MM.1S (cell line): ENCODE measurements around the gene APPL1.

ENCODE experiments used
- DNase-seq: peaks from one replicate; pipeline ENCODE4 v3.0.0-alpha.2; 2015
- H2AFZ ChIP-seq: fragments of 300-600 bp; sonication (generic); 2 replicates; pipeline ENCODE4 v1.6.0; 2016; ENCODE audit warnings: antibody characterized with exemption, low read length
- H3F3A ChIP-seq: fragments of 300-600 bp; sonication (generic); 2 replicates; pipeline ENCODE4 v1.6.1; 2016; ENCODE audit warnings: mild to moderate bottlenecking, antibody characterized with exemption, low read length, moderate library complexity, mixed read lengths; ENCODE audit not compliant: insufficient read depth
- H3K27ac ChIP-seq: fragments of 300-600 bp; sonication (generic); 2 replicates; pipeline ENCODE4 v1.5.1; 2016; ENCODE audit warnings: mild to moderate bottlenecking, low read length
- H3K27me3 ChIP-seq: fragments of 300-600 bp; sonication (generic); replicated peaks from 2 replicates; pipeline ENCODE4 v1.6.0; 2016; ENCODE audit warnings: low read length; ENCODE audit not compliant: insufficient read depth
- H3K36me3 ChIP-seq: fragments of 300-600 bp; sonication (generic); replicated peaks from 2 replicates; pipeline ENCODE4 v1.6.1; 2016; ENCODE audit warnings: mild to moderate bottlenecking, low read length, mixed read lengths; ENCODE audit not compliant: insufficient read depth
- H3K4me1 ChIP-seq: fragments of 300-600 bp; sonication (generic); 2 replicates; pipeline ENCODE4 v1.6.1; 2016; ENCODE audit warnings: low read length, mixed read lengths
- H3K4me2 ChIP-seq: fragments of 300-600 bp; sonication (generic); 2 replicates; pipeline ENCODE4 v1.6.0; 2016; ENCODE audit warnings: low read depth, low read length
- H3K4me3 ChIP-seq: fragments of 300-600 bp; sonication (generic); 2 replicates; pipeline ENCODE4 v1.5.1; 2016; ENCODE audit warnings: low read length, mixed read lengths
- H3K79me2 ChIP-seq: fragments of 300-600 bp; sonication (generic); 2 replicates; pipeline ENCODE4 v1.6.1; 2016; ENCODE audit warnings: mixed run types, low read length, mixed read lengths
- H3K9ac ChIP-seq: fragments of 300-600 bp; sonication (generic); 2 replicates; pipeline ENCODE4 v1.6.1; 2016; ENCODE audit warnings: low read length, mixed read lengths
- H3K9me2 ChIP-seq: fragments of 300-600 bp; sonication (generic); replicated peaks from 2 replicates; pipeline ENCODE4 v1.6.1; 2016; ENCODE audit warnings: mild to moderate bottlenecking, low read length, mixed read lengths; ENCODE audit not compliant: insufficient read depth
- H3K9me3 ChIP-seq: fragments of 300-600 bp; sonication (generic); replicated peaks from 2 replicates; pipeline ENCODE4 v1.6.1; 2016; ENCODE audit warnings: mild to moderate bottlenecking, low read length, mixed read lengths; ENCODE audit not compliant: insufficient read depth
- H4K20me1 ChIP-seq: fragments of 300-600 bp; sonication (generic); 2 replicates; pipeline ENCODE4 v1.6.1; 2016; ENCODE audit warnings: mild to moderate bottlenecking, low read length, moderate library complexity, mixed read lengths; ENCODE audit not compliant: insufficient read depth
- CTCF ChIP-seq: fragments of 300-600 bp; sonication (generic); IDR thresholded peaks from 2 replicates; pipeline ENCODE4 v1.5.1; 2016; ENCODE audit warnings: antibody characterized with exemption, low read length, mixed read lengths
- EZH2 ChIP-seq: fragments of 300-600 bp; sonication (generic); optimal IDR thresholded peaks from 2 replicates; pipeline ENCODE3; 2017; ENCODE audit warnings: low read depth, mild to moderate bottlenecking, antibody characterized with exemption, low read length, mixed read lengths
- EZH2phosphoT487 ChIP-seq: fragments of 300-600 bp; sonication (generic); IDR thresholded peaks from 2 replicates; pipeline ENCODE4 v1.6.1; 2018; ENCODE audit warnings: antibody characterized with exemption, low read length

The APPL1 gene

GRCh38 chr3:57230006-57230405 lies 2.5 kb downstream of the APPL1 start:
- Histone ChIP-seq H4K20me1 (no peaks in the 10 kb centered on the region), H2AFZ (no peak overlapping the region), H3K27me3 (no peaks in the 10 kb centered on the region), H3K36me3 (no peaks in the 10 kb centered on the region), H3K27ac (no peak overlapping the region), H3K4me1 (peaks cover 22% of the 10 kb centered on the region), H3K4me2 (no peak overlapping the region), H3F3A (peaks cover 19% of the 10 kb centered on the region), H3K9me2 (no peaks in the 10 kb centered on the region), H3K79me2 (peaks cover 68% of the 10 kb centered on the region), H3K9me3 (no peaks in the 10 kb centered on the region), H3K4me3 (no peak overlapping the region), H3K9ac (no peak overlapping the region)
- TF ChIP-seq CTCF (no peak), EZH2phosphoT487 (no peak), EZH2 (no peak)
- no peak for DNase-seq

- no peaks in the 10 kb centered on the region for H3K27me3 ChIP-seq
- peaks cover 9% of the 10 kb centered on the region for H3K4me1 ChIP-seq
- no peak overlapping the region for H3K4me2 ChIP-seq
- H3K79me2 ChIP-seq: peaks cover 76% of the 10 kb centered on the region
- DNase-seq: no peak
- H3K9ac ChIP-seq: no peak overlapping the region
- H3K9me3 ChIP-seq: no peaks in the 10 kb centered on the region
- no peaks in the 10 kb centered on the region for H4K20me1 ChIP-seq
- no peak overlapping the region for H2AFZ ChIP-seq
- H3K27ac ChIP-seq: no peak overlapping the region
- H3K36me3 ChIP-seq: peaks cover 8% of the 10 kb centered on the region; the same call in 1 of the 2 replicates
- no peaks in the 10 kb centered on the region for H3K9me2 ChIP-seq
- H3F3A ChIP-seq: peaks cover 5% of the 10 kb centered on the region
- TF ChIP-seq CTCF (no peak), EZH2phosphoT487 (no peak), EZH2 (no peak)
- no peak overlapping the region for H3K4me3 ChIP-seq
These were observed 6.3 kb downstream of the APPL1 start for GRCh38 chr3:57233799-57234198.

- H3K4me2 ChIP-seq: no peak overlapping the region
- no peaks in the 10 kb centered on the region for H3K27me3 ChIP-seq
- no peak for DNase-seq
- H3K27ac ChIP-seq: no peak overlapping the region
- H3K9ac ChIP-seq: no peak overlapping the region
- H2AFZ ChIP-seq: no peak overlapping the region
- H3K9me2 ChIP-seq: no peaks in the 10 kb centered on the region
- TF ChIP-seq EZH2phosphoT487: no peak
- no peak for TF ChIP-seq CTCF
- no peak for TF ChIP-seq EZH2
- peaks cover 5% of the 10 kb centered on the region; the same call in 1 of the 2 replicates for H3K4me1 ChIP-seq
- H4K20me1 ChIP-seq: no peaks in the 10 kb centered on the region
- no peak overlapping the region for H3K4me3 ChIP-seq
- no peaks in the 10 kb centered on the region for H3F3A ChIP-seq
- H3K79me2 ChIP-seq: peaks cover 65% of the 10 kb centered on the region
- peaks cover 8% of the 10 kb centered on the region; the same call in 1 of the 2 replicates for H3K36me3 ChIP-seq
- H3K9me3 ChIP-seq: no peaks in the 10 kb centered on the region
These were observed 7.4 kb downstream of the APPL1 start for GRCh38 chr3:57234613-57235575.
